ENCODE results near the gene SCARF2.

Gene SCARF2

DNA sequence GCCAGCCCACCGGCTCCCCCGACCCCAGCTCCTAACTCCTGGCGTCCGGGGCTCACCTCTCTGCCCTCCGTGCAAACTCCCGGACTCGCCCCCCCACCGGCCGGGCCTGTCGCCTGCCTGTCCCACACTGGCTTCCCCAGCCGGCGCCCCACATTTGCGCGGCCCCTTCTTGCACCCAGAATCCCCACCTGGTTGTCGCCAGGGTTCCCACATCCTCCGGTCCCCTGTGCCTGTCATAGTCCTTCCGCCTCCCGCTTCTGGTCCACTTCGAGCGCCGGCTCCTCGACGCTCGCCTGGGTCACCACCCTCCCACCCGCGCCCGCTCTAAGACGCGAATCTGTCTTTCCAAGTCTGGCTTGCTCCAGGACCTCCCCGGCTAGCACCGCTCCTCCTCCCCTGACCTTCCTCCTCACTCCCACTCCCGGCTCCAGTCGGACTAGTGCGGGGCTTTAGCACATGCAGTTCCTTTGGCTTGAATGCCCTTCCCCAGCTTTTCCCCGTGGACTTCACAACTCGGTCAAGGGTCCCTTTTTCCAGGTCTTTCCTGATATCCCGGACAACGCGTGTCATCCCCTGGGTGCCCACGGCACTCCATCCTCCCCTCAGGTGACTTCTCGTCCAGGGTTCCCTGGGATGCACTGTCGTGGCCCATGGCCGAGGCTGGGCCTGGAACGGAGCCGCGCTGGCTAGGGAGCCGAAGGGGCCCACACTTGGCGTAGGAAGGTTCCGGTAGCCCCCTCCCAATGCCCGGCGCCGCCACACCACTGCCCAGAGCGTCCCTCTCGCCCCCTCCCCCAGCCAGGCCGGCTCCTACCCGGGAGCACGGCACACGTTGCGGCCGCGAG, 635 bp downstream of the SCARF2 start:
- TF ChIP-seq, protein P1, sequence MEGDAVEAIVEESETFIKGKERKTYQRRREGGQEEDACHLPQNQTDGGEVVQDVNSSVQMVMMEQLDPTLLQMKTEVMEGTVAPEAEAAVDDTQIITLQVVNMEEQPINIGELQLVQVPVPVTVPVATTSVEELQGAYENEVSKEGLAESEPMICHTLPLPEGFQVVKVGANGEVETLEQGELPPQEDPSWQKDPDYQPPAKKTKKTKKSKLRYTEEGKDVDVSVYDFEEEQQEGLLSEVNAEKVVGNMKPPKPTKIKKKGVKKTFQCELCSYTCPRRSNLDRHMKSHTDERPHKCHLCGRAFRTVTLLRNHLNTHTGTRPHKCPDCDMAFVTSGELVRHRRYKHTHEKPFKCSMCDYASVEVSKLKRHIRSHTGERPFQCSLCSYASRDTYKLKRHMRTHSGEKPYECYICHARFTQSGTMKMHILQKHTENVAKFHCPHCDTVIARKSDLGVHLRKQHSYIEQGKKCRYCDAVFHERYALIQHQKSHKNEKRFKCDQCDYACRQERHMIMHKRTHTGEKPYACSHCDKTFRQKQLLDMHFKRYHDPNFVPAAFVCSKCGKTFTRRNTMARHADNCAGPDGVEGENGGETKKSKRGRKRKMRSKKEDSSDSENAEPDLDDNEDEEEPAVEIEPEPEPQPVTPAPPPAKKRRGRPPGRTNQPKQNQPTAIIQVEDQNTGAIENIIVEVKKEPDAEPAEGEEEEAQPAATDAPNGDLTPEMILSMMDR (conservative IDR thresholded peaks at IDR 0.05; ENCODE audit: low read depth, low read length), result no peak
- peak overlapping the region; percentile 58 for H3K4me3 ChIP-seq (ENCODE audit: low read length)
- DNase-seq (ENCODE audit: low read depth), result no peak

DNA sequence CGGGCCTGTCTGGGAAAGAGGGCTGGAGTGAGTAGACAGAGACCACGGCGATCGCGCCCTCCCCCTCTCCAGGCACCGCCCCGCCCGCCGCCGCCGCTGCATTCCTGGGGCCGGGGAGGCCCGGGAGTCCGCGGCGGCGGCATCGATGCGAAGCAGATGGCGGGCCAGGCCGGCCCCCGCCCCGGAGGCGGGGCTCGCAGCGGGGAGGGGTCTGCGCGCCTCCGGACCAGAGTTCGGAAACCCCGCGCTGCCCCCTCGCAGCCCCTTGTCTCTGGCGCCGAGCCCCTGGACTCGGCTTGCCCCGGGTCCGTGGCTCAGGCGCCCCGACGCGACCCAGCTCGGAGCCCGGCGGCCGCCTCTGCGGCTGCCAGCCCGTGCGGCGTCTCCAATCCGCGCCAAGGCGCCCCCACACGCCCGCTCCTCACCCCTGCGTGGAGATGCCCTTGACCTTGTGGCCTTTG, 1.3 kb downstream of the SCARF2 start:
- TF ChIP-seq, protein P1 (conservative IDR thresholded peaks at IDR 0.05; ENCODE audit: low read depth, low read length), result no peak
- peak overlapping the region; percentile 58 for H3K4me3 ChIP-seq (ENCODE audit: low read length)
- DNase-seq (ENCODE audit: low read depth), result no peak

- TF ChIP-seq, protein P1 (conservative IDR thresholded peaks at IDR 0.05; ENCODE audit: low read depth, low read length), result no peak
- DNase-seq (ENCODE audit: low read depth), result no peak
- peak overlapping the region; percentile 58 for H3K4me3 ChIP-seq (ENCODE audit: low read length)
Measured at GRCh38 chr22:20435436-20436306, 2.0 kb downstream of the SCARF2 start.

GRCh38 chr22:20434773-20435172, 2.9 kb downstream of the SCARF2 start:
- no peak for DNase-seq (ENCODE audit: low read depth)
- H3K4me3 ChIP-seq (ENCODE audit: low read length), result no peak overlapping the region
- TF ChIP-seq, protein P1 (conservative IDR thresholded peaks at IDR 0.05; ENCODE audit: low read depth, low read length), result no peak

- TF ChIP-seq, protein P1 (conservative IDR thresholded peaks at IDR 0.05; ENCODE audit: low read depth, low read length), result no peak
- no peak overlapping the region for H3K4me3 ChIP-seq (ENCODE audit: low read length)
- no peak for DNase-seq (ENCODE audit: low read depth)
Measured at GRCh38 chr22:20434264-20434751, 3.3 kb downstream of the SCARF2 start.

DNA sequence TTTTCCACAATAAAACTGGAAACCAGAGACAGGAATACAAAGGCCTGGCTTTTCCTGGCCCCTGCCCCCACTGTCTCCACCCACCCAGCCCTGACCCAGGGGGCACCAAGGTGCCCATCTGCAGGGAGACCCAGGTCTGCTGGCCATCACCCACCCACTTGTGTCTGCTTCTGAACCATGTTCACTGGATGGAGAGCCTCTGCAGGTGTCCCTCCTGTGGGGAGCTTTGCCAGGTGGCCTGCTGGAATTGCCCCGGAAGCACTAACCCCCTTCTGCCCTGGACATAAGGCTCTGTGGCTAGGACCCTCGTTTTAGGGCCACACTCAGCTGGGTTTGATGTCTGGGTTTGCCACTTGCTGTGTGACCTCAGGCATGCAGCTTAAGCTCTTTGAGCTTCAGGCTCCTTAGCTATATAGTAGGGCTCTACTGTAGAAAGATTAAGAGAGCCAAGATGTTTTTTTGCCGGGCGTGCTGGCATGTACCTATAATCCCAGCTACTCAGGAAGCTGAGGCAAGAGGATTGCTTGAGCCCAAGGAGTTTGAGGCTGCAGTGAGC, 3.9 kb downstream of the SCARF2 start:
- no peak for DNase-seq (ENCODE audit: low read depth)
- TF ChIP-seq, protein P1 (conservative IDR thresholded peaks at IDR 0.05; ENCODE audit: low read depth, low read length), result no peak

More for the DNA sequence above, 3.9 kb downstream of the SCARF2 start:
- no peak overlapping the region for H3K4me3 ChIP-seq (ENCODE audit: low read length)

Measured in retinal pigment epithelial cell (primary cell).